ENCODE results near the gene LTK. TPM values are rescaled to one million over a fixed set of nuclear protein-coding genes. Genes with fewer than 3 reads are reported as not detected.

LTK gene
- total RNA-seq = under 0.01 and 0.06 TPM in 2 replicates

DNA sequence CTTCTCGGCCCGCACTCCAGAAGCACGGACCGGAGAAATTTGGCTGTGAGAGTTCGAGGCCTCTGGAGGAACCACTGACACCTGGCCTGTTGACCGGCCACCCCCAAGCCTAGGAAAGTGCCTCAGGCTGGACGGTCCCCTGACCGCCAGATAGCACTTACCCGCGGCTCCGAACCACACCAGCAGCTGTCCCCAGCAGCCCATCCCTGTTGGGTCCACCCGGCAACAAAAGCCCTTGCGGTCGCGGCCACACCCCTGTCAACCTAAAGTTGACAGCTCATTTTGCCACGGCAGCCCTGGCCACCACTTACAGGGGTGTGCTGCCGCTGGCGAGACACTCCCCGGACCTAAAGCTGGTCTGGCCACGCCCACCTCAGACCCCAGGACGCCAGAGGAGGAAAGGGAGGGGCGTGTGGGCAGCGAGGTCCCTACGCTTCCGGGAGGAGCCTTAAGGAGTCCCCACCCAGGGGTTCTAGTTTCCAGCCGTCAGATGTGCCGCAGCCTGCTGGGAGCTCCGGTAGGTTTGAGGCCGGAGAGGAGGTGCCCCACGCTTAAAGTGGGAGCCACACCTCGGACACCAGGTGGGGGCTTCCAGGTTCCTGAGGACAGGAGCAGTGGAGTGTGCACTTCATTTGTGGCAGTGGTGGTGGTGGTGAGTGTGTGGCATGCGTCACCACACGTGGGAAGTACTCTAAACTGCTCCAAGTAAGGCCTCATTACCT is at the start of gene LTK:
Gene LTK (minus strand): TSS at position 322 of the 722 bp plus-strand sequence. CDS start 118 bp downstream, at position 204.

DNA sequence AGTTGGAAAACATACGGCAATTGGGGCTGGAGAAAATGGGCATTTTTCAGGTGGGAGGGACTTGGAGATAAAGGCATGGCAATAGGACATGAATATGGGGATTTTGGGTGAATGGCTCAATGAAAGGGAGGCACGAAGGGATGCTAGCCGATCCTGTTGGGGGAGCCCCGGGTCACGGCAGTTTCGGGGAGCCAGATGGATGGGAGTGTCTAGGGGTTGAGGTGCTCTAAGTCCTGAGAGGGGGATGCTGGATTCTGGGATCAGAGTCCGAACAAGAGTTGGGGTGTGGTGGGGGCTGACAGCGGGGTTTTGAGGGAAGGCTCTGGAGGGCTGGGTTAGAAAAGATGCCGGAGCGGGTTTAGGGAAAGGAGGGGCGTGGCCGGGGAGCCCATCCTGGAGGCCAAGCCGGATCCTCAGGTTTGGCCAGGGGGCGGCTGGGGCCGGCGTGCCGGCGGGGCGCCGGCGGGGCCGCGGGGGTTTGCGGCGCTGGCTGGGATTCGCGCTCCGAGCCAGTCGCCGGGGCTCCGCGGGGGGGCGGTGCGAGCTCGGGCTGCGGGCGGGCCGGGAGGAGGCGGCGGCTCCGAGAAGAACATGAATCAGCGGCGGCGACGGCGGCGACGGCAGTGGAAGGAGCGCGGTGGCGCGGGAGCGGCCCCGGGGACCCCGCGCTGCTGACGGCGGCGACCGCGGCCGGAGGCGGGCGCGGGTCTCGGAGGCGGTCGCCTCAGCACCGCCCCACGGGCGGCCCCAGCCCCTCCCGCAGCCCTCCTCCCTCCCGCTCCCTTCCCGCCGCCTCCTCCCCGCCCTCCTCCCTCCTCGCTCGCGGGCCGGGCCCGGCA is 45.0 kb upstream of the LTK start, which contains the start of gene TYRO3:
Gene TYRO3 (plus strand): TSS at position 813 of the 839 bp plus-strand sequence. CDS start 46 bp downstream, outside the sequence.

DNA sequence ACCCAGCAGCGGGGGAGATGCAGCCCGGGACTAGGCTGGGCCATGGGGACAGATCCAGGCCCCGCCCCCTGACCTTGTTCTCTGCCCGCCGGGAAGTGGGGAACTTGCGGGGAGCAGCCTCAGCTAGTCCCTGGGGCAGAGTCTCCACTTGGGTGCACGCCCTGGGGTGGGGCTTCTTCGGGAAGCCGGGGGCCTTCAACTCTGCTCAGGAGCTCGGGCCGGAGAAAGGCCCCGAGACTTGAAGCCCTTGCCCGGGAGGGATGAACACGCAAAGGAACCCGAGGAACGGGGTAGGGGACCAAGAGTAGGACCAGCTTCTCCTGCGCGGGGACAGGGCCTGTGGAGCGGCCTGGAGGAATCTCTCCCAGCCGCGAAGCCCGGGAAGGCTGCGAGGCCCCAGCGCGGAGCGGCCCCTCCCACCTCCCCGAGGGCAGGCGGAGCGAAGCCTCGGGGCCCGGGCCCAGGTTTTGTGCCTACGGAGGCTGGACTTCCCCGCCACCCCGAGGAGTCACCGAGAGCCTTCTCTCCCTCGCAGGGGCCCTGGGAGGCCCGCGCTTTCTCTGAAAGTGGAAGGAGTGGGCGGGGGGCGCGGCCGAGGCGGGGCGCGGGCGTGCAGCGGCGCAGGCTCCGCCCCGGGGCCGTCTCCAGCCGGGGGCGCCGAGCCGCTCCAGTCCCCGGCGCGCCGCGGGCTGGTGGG is 20.3 kb downstream of the LTK start, which contains the start of gene ITPKA:
Gene ITPKA (plus strand): TSS at position 670 of the 697 bp plus-strand sequence. CDS start 54 bp downstream, outside the sequence.

Other genes with a start within 250 kb of the LTK start
- gene OIP5, start 181.2 kb downstream of the LTK start, total RNA-seq = 4.4 and 5.3 TPM in 2 replicates
- gene NUSAP1, start 180.9 kb downstream of the LTK start, total RNA-seq = 56.8 and 69.5 TPM in 2 replicates
- gene NDUFAF1, start 111.3 kb downstream of the LTK start, total RNA-seq = 17.0 and 20.3 TPM in 2 replicates
- 11.5 and 20.3 TPM in 2 replicates for gene RTF1, start 96.7 kb downstream of the LTK start, total RNA-seq
- gene ITPKA, start 20.0 kb downstream of the LTK start, total RNA-seq = 0.16 and 0.57 TPM in 2 replicates
- gene RPAP1, start 30.4 kb upstream of the LTK start, total RNA-seq = 13.0 and 24.5 TPM in 2 replicates
- gene TYRO3, start 45.4 kb upstream of the LTK start, total RNA-seq = 6.8 and 7.0 TPM in 2 replicates
- gene MGA, start 146.6 kb upstream of the LTK start, total RNA-seq = 19.3 and 67.4 TPM in 2 replicates

Data from bladder microvascular endothelial cell (primary cell).